Measurements from ENCODE around the gene CSAD.

GRCh38 chr12:53222806-53223261 is 42.1 kb upstream of the CSAD start:
- TF ChIP-seq EZH2 (IDR thresholded peaks at IDR 0.05; ENCODE audit: borderline replicate concordance, low read depth, low read length, severe bottlenecking) (no peak), CTCF (IDR thresholded peaks at IDR 0.05; ENCODE audit: extremely low read depth in 1 of 2, insufficient read depth in 1 of 2, low read depth in 1 of 2, low read length in 2 of 2) (no peak), MYC (IDR thresholded peaks at IDR 0.05; ENCODE audit: low read depth, low read length) (no peak), POLR2AphosphoS5 (IDR thresholded peaks at IDR 0.05; ENCODE audit: insufficient read depth, low read depth, low read length) (no peak), POLR2A (IDR thresholded peaks at IDR 0.05; ENCODE audit: low read depth, low read length) (no peak), GATA2 (IDR thresholded peaks at IDR 0.05; ENCODE audit: insufficient read depth, insufficient read length, low read depth, low read length) (no peak), JUN (IDR thresholded peaks at IDR 0.05; ENCODE audit: borderline replicate concordance, insufficient read depth, insufficient read length, low read depth) (no peak)
- TF ChIP-seq, protein P1, sequence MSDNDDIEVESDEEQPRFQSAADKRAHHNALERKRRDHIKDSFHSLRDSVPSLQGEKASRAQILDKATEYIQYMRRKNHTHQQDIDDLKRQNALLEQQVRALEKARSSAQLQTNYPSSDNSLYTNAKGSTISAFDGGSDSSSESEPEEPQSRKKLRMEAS (IDR thresholded peaks at IDR 0.05; ENCODE audit: insufficient read depth, insufficient read length): no peak

Measured in endothelial cell of umbilical vein (primary cell).